A673 (cell line): ENCODE measurements around the gene RBMS1. TPM values are rescaled to one million over a fixed set of nuclear protein-coding genes. Genes with fewer than 3 reads are reported as not detected.
A peak's percentile ranks its signal among the peaks of the same experiment; 100 is the strongest.

Experiments used
- BruUV-seq: library from RNA; stranded (reverse); fragments of 400-500 nt; replicated peaks from 2 replicates; lab custom pipeline; 2021; lab: Mats Ljungman, UMichigan
- CTCF ChIA-PET: fragments of 300-600 bp; sonication (Branson Sonifier 250); formaldehyde crosslinking; loops from one replicate; lab custom pipeline; 2022; ENCODE audit warnings: antibody characterized with exemption; lab: Charles Lee
- POLR2A ChIA-PET: fragments of 300-600 bp; sonication (Branson Sonifier 250); formaldehyde crosslinking; loops from one replicate; lab custom pipeline; 2022; ENCODE audit warnings: antibody characterized with exemption; ENCODE audit not compliant: low non-redundant PET; lab: Charles Lee
- DNase-seq: peaks from one replicate; pipeline ENCODE4 v3.0.0-alpha.2; 2015; ENCODE audit warnings: low spot score
- H3K27ac ChIP-seq: fragments of 200-600 bp; sonication (generic); 2 replicates; pipeline ENCODE4 v1.5.1; 2016; ENCODE audit warnings: mixed run types, low read depth, mild to moderate bottlenecking, mixed read lengths, antibody characterized with exemption, low read length; ENCODE audit not compliant: poor library complexity, severe bottlenecking
- H3K27me3 ChIP-seq: fragments of 200-600 bp; sonication (generic); replicated peaks from 2 replicates; pipeline ENCODE4 v1.6.1; 2017; ENCODE audit warnings: mixed run types, low read depth, mild to moderate bottlenecking, mixed read lengths, antibody characterized with exemption, low read length; ENCODE audit not compliant: insufficient read depth, poor library complexity
- H3K36me3 ChIP-seq: fragments of 200-600 bp; sonication (generic); 2 replicates; pipeline ENCODE4 v1.6.1; 2016; ENCODE audit warnings: mixed run types, mild to moderate bottlenecking, mixed read lengths, antibody characterized with exemption, low read length; ENCODE audit not compliant: insufficient read depth, poor library complexity, severe bottlenecking
- H3K4me1 ChIP-seq: fragments of 200-600 bp; sonication (generic); 2 replicates; pipeline ENCODE4 v1.6.1; 2017; ENCODE audit warnings: mixed run types, mild to moderate bottlenecking, mixed read lengths, antibody characterized with exemption, low read length; ENCODE audit not compliant: insufficient read depth, poor library complexity, severe bottlenecking
- H3K4me3 ChIP-seq: fragments of 200-600 bp; sonication (generic); 2 replicates; pipeline ENCODE4 v1.5.1; 2016; ENCODE audit warnings: low read depth, mixed run types, mild to moderate bottlenecking, mixed read lengths, low read length; ENCODE audit not compliant: poor library complexity, severe bottlenecking
- H3K9me3 ChIP-seq: fragments of 200-600 bp; sonication (generic); 2 replicates; pipeline ENCODE4 v1.6.1; 2016; ENCODE audit warnings: mixed run types, low read depth, mild to moderate bottlenecking, mixed read lengths, antibody characterized with exemption, low read length; ENCODE audit not compliant: poor library complexity, severe bottlenecking
- EZH2 ChIP-seq: fragments of 200-600 bp; sonication (generic); IDR thresholded peaks from 2 replicates; pipeline ENCODE4 v1.6.1; 2017; ENCODE audit warnings: borderline replicate concordance, low read depth, mild to moderate bottlenecking, mixed read lengths, antibody characterized with exemption, low read length; ENCODE audit not compliant: poor library complexity, severe bottlenecking
- intact Hi-C: fragments of 100-400 bp; cut with micrococcal nuclease; formaldehyde crosslinking; loops from one replicate; pipeline ENCODE4 v1.10.0; 2022; ENCODE audit not compliant: unreplicated experiment
- total RNA-seq: library from RNA; stranded (reverse); gene quantifications from 2 replicates; pipeline ENCODE4 v1.2.3, GENCODE V29; 2021
- TF ChIP-seq, protein P1 (sequence below): fragments of 300-800, 200-600 bp; sonication (generic); conservative IDR thresholded peaks from 2 replicates; pipeline ENCODE4 v1.5.1; 2017; ENCODE audit warnings: low read depth, mild to moderate bottlenecking, antibody characterized with exemption, low read length, moderate library complexity, mixed read lengths

Gene RBMS1
- total RNA-seq, 1 experiment from 2014 or later = 84.9 TPM

DNA sequence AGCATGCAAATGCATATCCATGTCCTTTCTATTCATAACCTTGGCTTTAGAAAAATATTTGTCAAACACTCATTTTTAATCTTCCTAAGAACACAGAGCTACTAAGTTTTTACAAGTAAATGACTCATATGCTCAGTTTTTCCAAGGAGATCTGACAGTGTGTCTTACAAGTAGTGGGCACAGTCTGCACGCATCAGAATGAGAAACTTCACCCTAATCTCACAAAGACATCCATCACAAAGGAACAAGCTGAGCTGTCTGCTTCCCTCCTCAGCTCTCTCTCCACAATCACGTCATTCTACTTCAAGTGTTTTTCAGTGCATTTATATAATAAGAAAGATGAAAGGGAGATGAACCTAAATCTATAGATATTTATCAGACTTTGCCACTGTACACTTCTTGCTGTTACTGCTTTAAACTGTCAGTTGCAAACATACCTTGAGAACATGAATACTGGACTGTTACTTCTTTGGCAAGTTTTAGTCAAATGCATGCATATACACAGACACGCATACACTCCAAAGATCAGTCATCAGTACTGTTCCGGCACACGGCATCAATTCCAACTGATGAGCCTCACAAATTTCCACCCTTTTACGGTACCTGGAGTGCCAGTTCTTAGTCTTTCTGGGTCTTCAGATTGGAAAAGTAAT lies 75.7 kb downstream of the RBMS1 start:
- POLR2A ChIA-PET = interaction anchor here (0.5 to 0.6 kb wide), 2 partner anchors 10 to 41 kb away, joined by 3 to 5 read pairs; no protein-coding TSS in a partner anchor
- H3K27me3 ChIP-seq = no peaks in the 10 kb centered on the region
- BruUV-seq = no TSS peak
- no peak overlapping the region for H3K4me3 ChIP-seq
- no peaks in the 10 kb centered on the region for H3K9me3 ChIP-seq
- H3K36me3 ChIP-seq = no peaks in the 10 kb centered on the region
- peak; percentile 63 for DNase-seq
- CTCF ChIA-PET = interaction anchor here (0.6 kb wide), 1 partner anchor 32 kb away, joined by 9 read pairs; no protein-coding TSS in a partner anchor
- peaks cover 40% of the 10 kb centered on the region for H3K4me1 ChIP-seq
- intact Hi-C loops = no loop called here
- TF ChIP-seq, protein P1, sequence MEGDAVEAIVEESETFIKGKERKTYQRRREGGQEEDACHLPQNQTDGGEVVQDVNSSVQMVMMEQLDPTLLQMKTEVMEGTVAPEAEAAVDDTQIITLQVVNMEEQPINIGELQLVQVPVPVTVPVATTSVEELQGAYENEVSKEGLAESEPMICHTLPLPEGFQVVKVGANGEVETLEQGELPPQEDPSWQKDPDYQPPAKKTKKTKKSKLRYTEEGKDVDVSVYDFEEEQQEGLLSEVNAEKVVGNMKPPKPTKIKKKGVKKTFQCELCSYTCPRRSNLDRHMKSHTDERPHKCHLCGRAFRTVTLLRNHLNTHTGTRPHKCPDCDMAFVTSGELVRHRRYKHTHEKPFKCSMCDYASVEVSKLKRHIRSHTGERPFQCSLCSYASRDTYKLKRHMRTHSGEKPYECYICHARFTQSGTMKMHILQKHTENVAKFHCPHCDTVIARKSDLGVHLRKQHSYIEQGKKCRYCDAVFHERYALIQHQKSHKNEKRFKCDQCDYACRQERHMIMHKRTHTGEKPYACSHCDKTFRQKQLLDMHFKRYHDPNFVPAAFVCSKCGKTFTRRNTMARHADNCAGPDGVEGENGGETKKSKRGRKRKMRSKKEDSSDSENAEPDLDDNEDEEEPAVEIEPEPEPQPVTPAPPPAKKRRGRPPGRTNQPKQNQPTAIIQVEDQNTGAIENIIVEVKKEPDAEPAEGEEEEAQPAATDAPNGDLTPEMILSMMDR = no peak
- TF ChIP-seq EZH2 = no peak
- peak overlapping the region; percentile 43 for H3K27ac ChIP-seq

DNA sequence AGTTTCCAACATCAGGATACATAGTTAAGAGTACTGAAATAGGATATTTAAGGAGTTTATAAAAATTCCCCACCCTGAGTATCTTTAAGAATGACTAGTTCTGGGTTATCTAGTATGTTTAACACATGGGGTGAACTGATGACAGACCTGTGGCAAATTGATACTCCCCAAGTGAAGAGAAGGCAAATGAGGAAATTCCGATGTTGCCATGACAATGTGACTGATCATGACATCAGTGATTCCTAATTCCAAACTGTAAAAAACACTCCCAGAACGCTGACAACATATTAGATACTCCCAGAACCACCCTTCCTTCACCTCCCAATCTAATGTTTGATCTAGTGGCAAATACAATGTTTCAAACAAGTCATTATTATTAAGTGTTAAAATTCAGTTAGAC lies 77.6 kb downstream of the RBMS1 start:
- Histone ChIP-seq H3K4me3 (no peak overlapping the region), H3K4me1 (peaks cover 50% of the 10 kb centered on the region), H3K36me3 (no peaks in the 10 kb centered on the region), H3K27me3 (no peaks in the 10 kb centered on the region), H3K27ac (no peak overlapping the region), H3K9me3 (no peaks in the 10 kb centered on the region)
- no peak for DNase-seq
- POLR2A ChIA-PET = no interaction called here
- TF ChIP-seq, protein P1 = no peak
- no peak for TF ChIP-seq EZH2
- BruUV-seq = no TSS peak
- CTCF ChIA-PET = no interaction called here
- intact Hi-C loops = no loop called here

DNA sequence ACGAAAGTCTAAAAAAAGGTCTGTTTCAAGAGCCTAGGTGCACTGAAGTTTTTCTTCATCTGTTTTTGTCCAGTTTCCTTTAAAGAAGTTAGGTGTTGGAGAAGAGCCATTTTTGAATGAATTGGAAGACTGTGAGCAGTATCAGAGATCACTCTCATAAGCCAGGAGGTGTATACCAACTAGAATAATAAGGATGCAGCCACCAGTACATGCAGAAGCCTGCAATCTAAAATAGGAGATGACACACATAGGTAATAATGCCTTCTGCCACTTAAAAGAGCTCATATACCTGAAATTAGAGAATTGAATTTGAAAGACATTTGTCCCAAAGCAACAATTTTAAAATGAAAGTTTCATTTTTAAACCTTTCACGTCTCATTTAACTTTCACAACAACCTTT lies 81.7 kb downstream of the RBMS1 start:
- Histone ChIP-seq H3K4me3 (no peak overlapping the region), H3K9me3 (no peaks in the 10 kb centered on the region), H3K4me1 (peaks cover 34% of the 10 kb centered on the region), H3K36me3 (no peaks in the 10 kb centered on the region), H3K27ac (no peak overlapping the region), H3K27me3 (no peaks in the 10 kb centered on the region)
- intact Hi-C loops = no loop called here
- CTCF ChIA-PET = no interaction called here
- POLR2A ChIA-PET = no interaction called here
- TF ChIP-seq, protein P1 = no peak
- TF ChIP-seq EZH2 = no peak
- no TSS peak for BruUV-seq
- DNase-seq = no peak
